ENCODE results near the gene BABAM2.

BABAM2 gene

GRCh38 chr2:28166956-28167355 lies 276.4 kb downstream of the BABAM2 start:
- H3K9me2 ChIP-seq (replicated peaks; ENCODE audit: insufficient read depth, low read length) = no peaks in the 10 kb centered on the region
- H3F3A ChIP-seq (ENCODE audit: insufficient read depth) = no peaks in the 10 kb centered on the region
- no peaks in the 10 kb centered on the region for H4K20me1 ChIP-seq (ENCODE audit: low read depth, low read length)
- H3K9ac ChIP-seq (ENCODE audit: low read length) = no peak overlapping the region
- no peaks in the 10 kb centered on the region for H3K27me3 ChIP-seq (ENCODE audit: low read length)
- H3K4me2 ChIP-seq (ENCODE audit: low read depth, low read length, poor library complexity, severe bottlenecking) = no peak overlapping the region
- no peaks in the 10 kb centered on the region for H3K9me3 ChIP-seq (ENCODE audit: insufficient read depth, low read length)
- H2AFZ ChIP-seq (ENCODE audit: low read depth, low read length, severe bottlenecking) = no peak overlapping the region
- TF ChIP-seq CTCF (IDR thresholded peaks at IDR 0.05; ENCODE audit: insufficient read depth, low read length, poor library complexity, severe bottlenecking) (no peak), EZH2phosphoT487 (conservative IDR thresholded peaks at IDR 0.05; ENCODE audit: low read length) (no peak)
- H3K79me2 ChIP-seq (ENCODE audit: insufficient read depth, low read length) = no peaks in the 10 kb centered on the region
- H3K27ac ChIP-seq (ENCODE audit: low read depth, low read length) = no peak overlapping the region
- H3K36me3 ChIP-seq (ENCODE audit: low read length) = no peaks in the 10 kb centered on the region
- H3K4me3 ChIP-seq (ENCODE audit: insufficient read depth, low read length, poor library complexity, severe bottlenecking) = no peak overlapping the region

GRCh38 chr2:28168376-28168775 lies 277.8 kb downstream of the BABAM2 start:
- Histone ChIP-seq H3K9ac (ENCODE audit: low read length) (no peak overlapping the region), H3K79me2 (ENCODE audit: insufficient read depth, low read length) (no peaks in the 10 kb centered on the region), H3K27me3 (ENCODE audit: low read length) (no peaks in the 10 kb centered on the region), H3K9me3 (ENCODE audit: insufficient read depth, low read length) (no peaks in the 10 kb centered on the region), H3F3A (ENCODE audit: insufficient read depth) (no peaks in the 10 kb centered on the region), H3K4me3 (ENCODE audit: insufficient read depth, low read length, poor library complexity, severe bottlenecking) (no peak overlapping the region), H3K4me2 (ENCODE audit: low read depth, low read length, poor library complexity, severe bottlenecking) (no peak overlapping the region), H3K27ac (ENCODE audit: low read depth, low read length) (no peak overlapping the region), H4K20me1 (ENCODE audit: low read depth, low read length) (no peaks in the 10 kb centered on the region), H2AFZ (ENCODE audit: low read depth, low read length, severe bottlenecking) (no peak overlapping the region), H3K36me3 (ENCODE audit: low read length) (no peaks in the 10 kb centered on the region), H3K9me2 (replicated peaks; ENCODE audit: insufficient read depth, low read length) (no peaks in the 10 kb centered on the region)
- no peak for TF ChIP-seq EZH2phosphoT487 (conservative IDR thresholded peaks at IDR 0.05; ENCODE audit: low read length)
- no peak for TF ChIP-seq CTCF (IDR thresholded peaks at IDR 0.05; ENCODE audit: insufficient read depth, low read length, poor library complexity, severe bottlenecking)

GRCh38 chr2:28169492-28169891 lies 279.0 kb downstream of the BABAM2 start:
- Histone ChIP-seq H3K36me3 (ENCODE audit: low read length) (no peaks in the 10 kb centered on the region), H3K4me3 (ENCODE audit: insufficient read depth, low read length, poor library complexity, severe bottlenecking) (no peak overlapping the region), H2AFZ (ENCODE audit: low read depth, low read length, severe bottlenecking) (no peak overlapping the region), H4K20me1 (ENCODE audit: low read depth, low read length) (no peaks in the 10 kb centered on the region), H3F3A (ENCODE audit: insufficient read depth) (no peaks in the 10 kb centered on the region), H3K4me2 (ENCODE audit: low read depth, low read length, poor library complexity, severe bottlenecking) (no peak overlapping the region), H3K9me2 (replicated peaks; ENCODE audit: insufficient read depth, low read length) (no peaks in the 10 kb centered on the region), H3K27me3 (ENCODE audit: low read length) (no peaks in the 10 kb centered on the region), H3K27ac (ENCODE audit: low read depth, low read length) (no peak overlapping the region), H3K9ac (ENCODE audit: low read length) (no peak overlapping the region), H3K9me3 (ENCODE audit: insufficient read depth, low read length) (no peaks in the 10 kb centered on the region), H3K79me2 (ENCODE audit: insufficient read depth, low read length) (no peaks in the 10 kb centered on the region)
- TF ChIP-seq EZH2phosphoT487 (conservative IDR thresholded peaks at IDR 0.05; ENCODE audit: low read length) (no peak), CTCF (IDR thresholded peaks at IDR 0.05; ENCODE audit: insufficient read depth, low read length, poor library complexity, severe bottlenecking) (no peak)

Data from SU-DHL-6 (cell line).